GM11168 (cell line): ENCODE results near the gene OXNAD1.

Experiments used
- in situ Hi-C: fragments of 300-500 bp; cut with MboI; formaldehyde crosslinking; loops from one replicate; pipeline ENCODE4 v1.12.0; 2022; ENCODE audit warnings: low sequenced_read_pairs; ENCODE audit not compliant: unreplicated experiment

The OXNAD1 gene

DNA sequence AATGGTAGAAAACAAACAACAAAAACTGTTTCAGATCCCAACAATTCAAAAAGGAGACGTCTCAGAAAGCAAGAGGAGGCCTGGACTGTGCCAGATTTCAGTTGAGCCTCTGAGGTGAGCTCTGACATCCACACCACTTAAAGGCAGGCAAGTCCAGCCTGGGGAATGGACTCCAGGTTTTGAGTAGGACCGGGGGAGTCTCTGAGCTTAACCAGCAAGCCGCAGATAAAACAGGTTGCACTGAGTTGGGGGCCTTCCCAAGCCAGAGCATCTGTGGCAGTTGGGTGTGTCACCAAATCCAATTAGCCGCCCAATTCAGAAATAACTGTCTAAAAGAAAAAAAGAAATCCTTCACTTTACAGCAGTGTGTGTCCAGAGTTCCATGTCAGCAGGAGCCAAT is 54.7 kb downstream of the OXNAD1 start:
- in situ Hi-C loops, result no loop called here

GRCh38 chr3:16320711-16321110 is 55.7 kb downstream of the OXNAD1 start:
- in situ Hi-C loops, result no loop called here

- in situ Hi-C loops, result no loop called here
Measured at GRCh38 chr3:16322189-16322588, 57.2 kb downstream of the OXNAD1 start.

DNA sequence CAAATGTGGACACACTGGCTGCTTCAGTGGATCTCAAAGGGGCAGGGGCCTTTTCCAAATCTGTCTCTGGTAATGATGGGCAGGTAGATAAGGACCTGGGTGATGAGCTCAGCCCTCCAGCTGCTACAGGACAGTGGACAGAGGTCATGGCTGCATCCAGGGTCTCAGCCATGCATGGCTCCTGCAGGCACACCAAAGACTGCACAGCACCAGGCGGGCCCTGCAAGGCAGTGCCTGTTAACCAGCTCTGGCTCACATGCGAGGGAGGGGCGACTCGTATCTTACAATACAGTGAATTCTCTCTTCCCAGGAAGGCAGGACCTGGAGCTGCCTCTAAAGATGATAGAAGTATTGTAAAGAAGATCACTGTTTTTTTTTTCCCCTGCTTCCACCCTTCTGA is 58.7 kb downstream of the OXNAD1 start:
- in situ Hi-C loops, result no loop called here

DNA sequence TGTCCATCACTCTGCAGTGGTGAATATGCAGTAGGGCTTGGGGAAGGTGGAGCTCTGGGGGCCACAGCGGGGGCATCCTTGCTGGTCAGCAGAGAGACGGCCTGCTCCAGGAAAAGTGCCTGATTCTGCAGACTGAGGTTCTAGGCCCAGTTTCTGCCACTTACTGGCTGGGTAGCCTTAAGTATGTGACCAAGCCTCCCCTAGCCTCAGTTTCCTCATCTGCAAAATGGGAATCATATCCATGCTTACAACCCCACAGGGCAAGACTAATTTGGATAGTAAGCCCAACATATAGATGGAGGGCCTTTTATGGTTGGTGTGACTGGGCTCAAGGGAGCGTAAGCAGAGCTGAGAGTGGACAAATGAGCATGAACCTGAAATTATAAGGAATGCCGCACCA is 60.8 kb downstream of the OXNAD1 start:
- in situ Hi-C loops, result no loop called here

DNA sequence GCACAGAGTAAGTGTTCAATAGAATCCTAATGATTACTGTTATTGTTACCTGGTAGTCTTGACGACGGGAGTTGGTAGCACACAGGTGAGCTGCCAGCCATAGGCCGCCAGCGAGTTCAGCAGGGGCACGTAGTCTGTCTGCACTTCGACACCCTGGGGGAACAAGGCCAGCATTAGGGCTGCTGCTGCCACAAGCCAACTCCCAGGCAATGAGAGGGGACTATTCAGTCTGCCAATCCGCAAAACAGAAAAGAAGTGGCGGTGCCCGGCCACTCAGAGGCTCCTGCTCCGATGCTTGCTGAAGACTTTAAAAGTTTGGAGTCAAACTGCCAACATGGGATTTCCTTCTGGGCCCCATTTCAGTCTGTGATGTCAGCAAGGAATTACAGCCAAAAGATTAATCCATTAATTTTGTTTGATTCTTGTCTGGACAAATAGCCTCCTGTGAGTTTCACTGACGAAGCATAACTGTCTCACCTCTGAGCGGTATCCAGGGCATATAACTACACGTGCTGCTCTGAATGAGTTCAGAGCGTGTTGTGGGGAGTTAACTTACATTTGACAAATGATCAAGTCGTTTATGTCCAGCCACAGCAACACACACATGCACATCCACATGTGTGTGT is 61.8 kb downstream of the OXNAD1 start:
- in situ Hi-C loops, result no loop called here

DNA sequence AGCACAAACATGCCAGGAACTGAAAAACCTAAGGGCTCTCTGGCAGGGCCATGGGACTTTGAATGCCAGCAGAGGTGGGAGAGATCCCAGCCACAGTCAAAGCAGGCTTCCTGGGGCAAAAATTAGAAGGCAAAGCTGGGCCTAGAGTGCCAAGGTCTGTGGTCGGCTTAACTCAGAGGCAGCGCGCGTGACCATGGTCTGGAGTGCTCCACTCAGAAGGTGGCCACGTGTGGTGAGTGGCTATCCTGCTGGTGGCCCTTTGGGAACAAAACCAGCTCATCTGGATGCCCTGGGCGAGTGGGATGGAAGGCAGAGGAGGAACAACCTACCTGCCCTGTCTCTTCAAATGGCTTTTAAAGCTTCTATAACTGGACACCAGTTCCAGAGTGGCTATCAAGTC is 63.1 kb downstream of the OXNAD1 start:
- in situ Hi-C loops, result no loop called here

DNA sequence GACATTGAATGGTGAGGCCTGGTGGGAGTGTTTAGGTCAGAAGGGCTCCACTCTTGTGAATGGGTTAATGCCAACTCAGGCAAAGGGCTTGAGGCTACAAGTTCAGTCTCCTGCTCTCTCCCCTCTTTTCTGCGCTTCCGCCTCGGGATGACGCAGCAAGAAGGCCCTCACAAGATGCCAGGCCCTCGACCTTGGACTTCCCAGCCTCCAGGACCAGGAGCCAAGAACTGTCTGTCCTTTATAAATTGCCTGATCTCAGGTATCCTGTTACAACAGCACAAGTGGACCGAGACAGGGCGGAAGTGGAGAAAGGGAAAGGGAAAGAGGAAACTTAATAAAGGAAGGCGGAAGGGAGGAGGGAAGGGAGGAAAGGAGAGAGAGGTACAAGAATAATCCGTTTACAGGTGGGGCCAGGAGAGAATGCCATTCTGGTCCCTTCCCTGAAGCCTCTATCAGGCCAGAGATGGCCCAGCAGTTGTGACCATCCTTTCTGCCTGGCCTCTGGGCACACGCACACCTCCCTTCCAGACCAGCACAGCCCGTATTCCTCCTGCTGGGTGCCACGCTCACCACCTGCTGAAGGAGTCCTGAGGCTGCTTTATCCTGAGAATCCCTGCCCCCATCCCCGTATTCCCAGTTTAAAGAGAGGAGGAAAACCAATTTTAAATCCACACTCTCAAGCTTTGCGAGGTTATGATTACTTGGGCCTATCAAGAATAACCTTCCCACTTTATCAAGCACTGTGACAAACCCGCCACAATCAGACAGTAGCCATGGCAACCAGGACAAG is 64.2 kb downstream of the OXNAD1 start:
- in situ Hi-C loops, result no loop called here

DNA sequence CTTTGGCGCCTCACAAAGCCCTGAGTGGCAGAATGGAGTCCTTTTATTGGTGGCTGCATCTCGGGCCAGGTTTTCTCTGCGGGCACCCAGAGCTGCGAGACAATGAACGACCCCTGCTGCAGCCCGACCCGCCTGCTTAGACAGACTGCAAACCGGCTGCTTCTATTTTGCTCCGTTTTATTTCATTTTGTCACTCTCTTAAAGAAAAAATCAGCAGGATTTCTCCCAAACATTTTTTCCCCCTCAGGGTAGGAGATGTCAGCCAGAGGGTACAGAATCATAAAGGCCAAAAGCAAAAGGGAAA is 64.8 kb downstream of the OXNAD1 start:
- in situ Hi-C loops, result no loop called here

GRCh38 chr3:16330351-16330750 is 65.3 kb downstream of the OXNAD1 start:
- in situ Hi-C loops, result no loop called here

DNA sequence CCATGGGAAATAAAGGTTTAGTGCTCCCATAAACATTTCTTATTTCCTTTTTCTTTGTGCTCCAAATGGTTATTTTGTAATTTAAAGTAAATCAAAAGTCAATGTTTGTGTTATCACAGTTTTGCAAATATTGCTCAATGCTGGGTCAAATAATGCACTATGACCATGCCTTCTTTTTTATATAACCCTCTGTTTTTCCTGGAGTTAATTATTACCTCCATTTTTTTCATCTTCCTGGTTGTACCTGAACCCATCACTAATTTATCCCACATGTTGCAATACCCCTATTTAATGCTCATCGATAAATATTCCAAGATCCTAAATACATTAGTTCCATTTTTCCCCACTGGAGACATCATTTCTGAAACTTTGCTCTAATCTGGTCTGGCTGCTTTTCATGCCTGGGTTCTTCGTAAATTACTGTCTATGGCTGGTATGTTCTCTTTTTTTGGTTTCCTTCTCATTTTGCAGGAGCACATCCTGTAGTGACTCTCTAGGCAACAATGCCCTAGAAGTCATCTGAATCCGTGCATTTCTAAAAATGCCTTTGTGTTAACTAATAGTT is 66.4 kb downstream of the OXNAD1 start:
- in situ Hi-C loops, result no loop called here

- in situ Hi-C loops, result no loop called here
Measured at GRCh38 chr3:16332904-16333426, 68.0 kb downstream of the OXNAD1 start.

DNA sequence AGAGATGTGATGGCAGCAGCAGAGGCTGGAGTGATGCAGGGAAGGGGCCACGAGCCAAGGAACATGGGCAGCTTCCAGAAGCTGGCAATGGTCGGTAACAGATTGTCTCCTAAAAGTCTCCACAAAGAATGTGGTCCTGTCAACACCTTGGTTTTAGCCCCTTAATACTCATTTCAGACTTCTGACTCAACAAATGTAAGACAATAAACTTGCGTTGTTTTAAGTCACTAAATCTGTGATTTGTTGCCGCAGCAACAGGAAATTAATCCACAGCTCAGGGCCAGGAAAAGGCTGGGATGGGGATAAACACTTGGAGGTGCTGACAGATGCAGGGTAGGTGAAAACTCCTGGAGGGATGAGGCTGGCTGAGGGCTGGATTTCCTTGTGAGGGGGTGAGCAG is 69.9 kb downstream of the OXNAD1 start:
- in situ Hi-C loops, result no loop called here

- in situ Hi-C loops, result no loop called here
Measured at GRCh38 chr3:16335333-16335732, 70.3 kb downstream of the OXNAD1 start.

DNA sequence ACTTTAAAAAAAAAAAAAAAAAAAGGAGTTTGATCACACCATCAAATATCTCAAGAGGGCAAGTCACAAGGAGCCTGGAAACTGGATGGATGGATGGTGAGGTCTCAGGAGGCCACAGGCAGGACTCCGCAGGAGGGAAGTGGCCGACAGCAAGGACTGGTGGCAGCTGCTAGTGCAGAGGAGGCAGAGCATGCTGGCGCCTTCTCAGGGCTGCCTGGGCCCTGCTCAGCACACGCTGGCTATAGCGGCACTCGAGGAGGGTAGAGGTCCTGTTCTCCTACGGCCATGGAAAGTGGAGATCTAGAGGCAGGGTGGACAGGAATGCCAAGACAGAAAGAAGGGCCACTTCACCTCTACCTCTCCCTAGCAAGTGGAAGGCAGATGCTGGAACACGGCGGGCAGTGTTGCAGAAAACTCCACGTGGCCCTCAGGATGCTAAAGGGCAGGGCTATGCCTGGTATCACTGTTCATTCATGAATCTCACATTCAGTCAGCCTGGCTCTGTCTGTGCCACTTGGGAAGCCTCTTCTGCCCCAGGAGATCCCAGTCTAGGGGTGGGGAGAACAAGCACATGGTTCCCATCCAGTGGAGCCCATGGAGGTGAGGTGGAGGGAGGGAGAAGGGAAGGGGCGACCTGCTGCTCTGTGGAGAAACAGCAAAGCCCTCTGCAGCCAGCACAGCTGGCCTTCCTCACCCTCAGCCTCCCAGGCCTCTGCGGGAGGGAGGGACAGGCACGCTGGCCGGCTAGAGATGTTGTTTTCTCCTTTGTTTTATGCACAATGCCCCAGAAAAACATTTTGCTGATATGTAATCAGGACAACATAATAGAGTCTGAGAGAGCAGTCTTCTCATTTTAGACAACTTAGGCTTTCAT is 71.0 kb downstream of the OXNAD1 start:
- in situ Hi-C loops, result no loop called here

DNA sequence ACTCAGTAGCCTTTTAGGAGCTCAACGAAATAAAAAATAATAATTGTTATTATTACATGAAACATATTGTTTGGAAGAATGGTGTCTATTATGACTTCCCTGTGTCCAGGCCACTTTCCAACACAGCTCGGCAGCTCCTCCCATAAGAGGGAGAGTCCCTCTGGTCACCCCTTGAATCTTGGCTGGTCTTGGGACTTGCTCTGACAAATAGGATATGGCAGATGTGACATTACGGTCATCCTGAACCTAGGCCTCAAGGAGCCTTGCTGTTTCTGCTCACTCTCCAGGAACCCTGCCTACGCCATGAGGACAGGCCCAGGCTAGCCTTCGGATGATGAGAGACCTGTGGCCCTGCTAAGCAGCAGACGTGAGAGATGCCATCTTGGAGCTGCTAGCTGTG is 71.8 kb downstream of the OXNAD1 start:
- in situ Hi-C loops, result no loop called here

GRCh38 chr3:16337856-16338540 is 73.0 kb downstream of the OXNAD1 start:
- in situ Hi-C loops, result no loop called here

DNA sequence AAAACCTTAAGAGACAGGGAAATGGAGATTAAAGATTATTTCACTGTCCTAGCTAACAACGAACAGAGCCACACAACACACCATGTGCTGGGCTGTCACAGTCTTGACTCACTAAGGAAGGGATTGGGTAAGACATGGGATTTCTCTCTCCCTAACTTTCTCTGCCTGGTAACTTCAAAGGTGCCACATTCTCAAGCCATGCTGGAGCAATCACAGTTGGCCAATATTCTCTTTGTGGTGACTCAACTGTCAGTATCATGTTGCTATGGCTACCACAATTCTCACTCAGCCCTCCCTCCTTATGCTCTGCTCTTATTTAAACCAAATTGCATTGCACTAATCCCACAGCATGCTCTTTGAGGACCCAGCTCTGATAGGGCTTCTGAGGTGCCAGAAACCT is 74.0 kb downstream of the OXNAD1 start:
- in situ Hi-C loops, result no loop called here

DNA sequence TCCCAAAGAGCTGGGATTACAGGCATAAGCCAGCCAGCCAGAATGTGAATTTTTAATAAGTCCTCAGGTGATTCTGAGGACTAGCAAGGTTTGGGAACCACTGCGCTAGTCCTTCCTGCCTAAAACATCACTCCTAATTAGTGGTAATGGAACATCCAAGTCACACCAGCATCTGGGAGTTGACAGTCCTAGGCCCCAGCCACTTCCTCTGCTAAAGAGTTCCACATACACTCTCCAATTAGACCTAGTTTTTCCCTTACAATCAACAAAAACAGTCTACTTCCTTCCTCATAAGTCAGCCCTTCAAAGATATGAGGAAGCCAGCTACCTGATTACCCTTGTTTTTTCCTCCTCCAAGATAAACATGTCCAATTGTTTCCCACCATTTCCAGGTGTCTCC is 78.1 kb downstream of the OXNAD1 start:
- in situ Hi-C loops, result no loop called here

DNA sequence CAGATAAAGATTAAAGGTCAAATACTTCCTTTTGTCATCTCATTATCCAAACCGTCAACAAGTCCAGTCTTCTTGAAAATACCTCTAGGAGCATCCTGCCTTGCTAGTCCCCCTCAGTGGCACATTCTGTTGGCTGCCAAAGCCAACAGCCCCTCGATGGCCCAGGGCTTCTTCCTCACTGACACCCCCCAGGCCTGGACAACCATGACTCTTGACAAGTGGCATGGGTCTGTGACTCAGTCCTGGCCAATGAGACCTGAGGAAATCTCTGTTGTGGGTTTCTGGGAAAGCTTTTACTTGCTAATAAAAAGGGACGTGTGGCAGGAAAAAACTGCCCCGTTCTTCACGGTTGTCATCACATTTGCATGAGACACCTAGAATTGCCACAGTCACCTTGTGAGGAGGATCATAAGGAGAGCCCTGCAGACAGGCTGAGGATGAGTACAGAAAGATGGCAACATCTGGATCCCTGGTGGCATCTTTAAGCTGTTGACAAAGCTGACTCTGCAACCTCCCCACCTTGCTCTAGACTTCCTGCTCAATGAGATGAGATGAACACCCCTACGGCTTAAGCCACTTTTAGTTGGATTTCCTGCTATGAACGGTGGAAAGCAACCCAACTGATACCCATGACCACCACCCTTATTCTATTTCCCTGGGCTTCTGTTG is 81.5 kb downstream of the OXNAD1 start:
- in situ Hi-C loops, result no loop called here
